Liver (tissue), 9 donors: ENCODE data around the gene NELL1. TPM values are rescaled to one million over a fixed set of nuclear protein-coding genes. Genes with fewer than 3 reads are reported as not detected.

Experiments used
- DNase-seq: peaks from one replicate; pipeline ENCODE4 v3.0.0-alpha.2; 2017; ENCODE audit warnings: low spot score
- H3K27ac ChIP-seq, 2 donors: one replicate each; pipeline ENCODE4 v1.7.0; 2013; ENCODE audit warnings: inconsistent platforms in 2 of 2, low read length in 2 of 2, control low read depth in 1 of 2, low read depth in 1 of 2, mild to moderate bottlenecking in 1 of 2
- H3K27me3 ChIP-seq, 4 donors: one replicate each; pipeline versions ENCODE4 v1.6.1 to v1.7.0; 2013; ENCODE audit warnings: low read length in 3 of 4, inconsistent platforms in 1 of 4, mild to moderate bottlenecking in 1 of 4, moderate library complexity in 1 of 4; ENCODE audit not compliant: control insufficient read depth in 4 of 4, insufficient read depth in 4 of 4
- H3K36me3 ChIP-seq, 4 donors: one replicate each; pipeline versions ENCODE4 v1.6.1 to v1.7.0; 2013; ENCODE audit warnings: low read length in 3 of 4, mild to moderate bottlenecking in 3 of 4, low read depth in 1 of 4, moderate library complexity in 1 of 4; ENCODE audit not compliant: control insufficient read depth in 4 of 4, insufficient read depth in 3 of 4
- H3K4me1 ChIP-seq, 4 donors: one replicate each; pipeline versions ENCODE4 v1.6.1 to v1.7.0; 2013; ENCODE audit warnings: low read length in 3 of 4, mild to moderate bottlenecking in 3 of 4, moderate library complexity in 1 of 4; ENCODE audit not compliant: control insufficient read depth in 4 of 4, insufficient read depth in 4 of 4
- H3K4me3 ChIP-seq, 3 donors: one replicate each; pipeline versions ENCODE4 v1.6.1 to v1.7.0; 2013; ENCODE audit warnings: low read length in 3 of 3, control low read depth in 1 of 3, low read depth in 1 of 3, mild to moderate bottlenecking in 1 of 3
- H3K9ac ChIP-seq, 2 donors: one replicate each; pipeline ENCODE4 v1.7.0; 2013; ENCODE audit warnings: low read length in 2 of 2, mild to moderate bottlenecking in 2 of 2, moderate library complexity in 2 of 2, control low read depth in 1 of 2, low read depth in 1 of 2
- H3K9me3 ChIP-seq, 4 donors: one replicate each; pipeline versions ENCODE4 v1.6.1 to v1.7.0; 2013; ENCODE audit warnings: low read length in 3 of 4; ENCODE audit not compliant: control insufficient read depth in 4 of 4
- EGR1 ChIP-seq, 2 donors: IDR thresholded peaks; 2 replicates each; pipeline ENCODE4 v1.6.1; 2016 to 2018; ENCODE audit warnings: antibody characterized with exemption in 2 of 2, low read depth in 2 of 2
- FOXA1 ChIP-seq: IDR thresholded peaks from 2 replicates; pipeline ENCODE4 v1.6.1; 2016; ENCODE audit warnings: antibody characterized with exemption
- FOXA2 ChIP-seq: IDR thresholded peaks from 2 replicates; pipeline ENCODE4 v1.6.1; 2016; ENCODE audit warnings: antibody characterized with exemption
- GABPA ChIP-seq, 2 donors: IDR thresholded peaks in 1 of 2; conservative IDR thresholded peaks in 1 of 2; 2 replicates each; pipeline ENCODE4 v1.6.1; 2016; ENCODE audit warnings: antibody characterized with exemption in 2 of 2, mild to moderate bottlenecking in 1 of 2, moderate library complexity in 1 of 2
- HNF4A ChIP-seq, 2 donors: conservative IDR thresholded peaks; 2 replicates each; pipeline ENCODE4 v1.6.1; 2016; ENCODE audit warnings: antibody characterized with exemption in 2 of 2, mild to moderate bottlenecking in 2 of 2
- HNF4G ChIP-seq: IDR thresholded peaks from 2 replicates; pipeline ENCODE4 v1.6.1; 2016; ENCODE audit warnings: antibody characterized with exemption
- NR2F2 ChIP-seq: IDR thresholded peaks from 2 replicates; pipeline ENCODE4 v1.6.1; 2016; ENCODE audit warnings: antibody characterized with exemption
- RAD21 ChIP-seq, 2 donors: IDR thresholded peaks; 2 replicates each; pipeline ENCODE4 v1.6.1; 2016; ENCODE audit warnings: antibody characterized with exemption in 2 of 2, mild to moderate bottlenecking in 2 of 2
- TAF1 ChIP-seq: conservative IDR thresholded peaks from 2 replicates; pipeline ENCODE4 v1.6.1; 2016; ENCODE audit warnings: antibody characterized with exemption, mild to moderate bottlenecking
- WGBS: extraction: QIAGEN DNeasy Blood & Tissue Kit; methylation state at CpG from one replicate; pipeline ENCODE4 v1.1.7; 2013; 5-methylcytosine and 5-hydroxymethylcytosine counted together
- polyA plus RNA-seq, 2 donors: library from polyadenylated mRNA; stranded (reverse) in 1 of 2; unstranded in 1 of 2; fragments of 200-250 nt in 1 of 2; fragments of >200 nt in 1 of 2; fragmentation: Nextera tagmentation in 1 of 2; extraction: Ambion mirVana in 1 of 2; gene quantifications; one replicate each; pipeline versions ENCODE4 v1.2.1 to v1.2.3, GENCODE V29; 2013 to 2015
- total RNA-seq, 2 donors: library from RNA; depleted of rRNA; stranded (reverse); fragments of >200 nt; gene quantifications; one replicate each; pipeline ENCODE4 v1.2.3, GENCODE V29; 2014
- TF ChIP-seq, protein P1 (sequence below): IDR thresholded peaks from 2 replicates; pipeline ENCODE4 v1.6.1; 2016; ENCODE audit warnings: antibody characterized with exemption
- TF ChIP-seq, protein P2 (sequence below): IDR thresholded peaks from 2 replicates; pipeline ENCODE4 v1.6.1; 2016; ENCODE audit warnings: antibody characterized with exemption
- TF ChIP-seq, protein P3 (sequence below): IDR thresholded peaks from 2 replicates; pipeline ENCODE4 v1.6.1; 2016; ENCODE audit warnings: antibody characterized with exemption
- TF ChIP-seq, protein P4 (sequence below): IDR thresholded peaks from 2 replicates; pipeline ENCODE4 v1.6.1; 2016; ENCODE audit warnings: antibody characterized with exemption, mild to moderate bottlenecking
- donor health status: healthy.
- donor health status: healthy.
- donor health status: healthy.
- donor health status: healthy.
- donor health status: healthy.

NELL1 gene
- total and polyA plus RNA-seq, 4 donors = not detected

DNA sequence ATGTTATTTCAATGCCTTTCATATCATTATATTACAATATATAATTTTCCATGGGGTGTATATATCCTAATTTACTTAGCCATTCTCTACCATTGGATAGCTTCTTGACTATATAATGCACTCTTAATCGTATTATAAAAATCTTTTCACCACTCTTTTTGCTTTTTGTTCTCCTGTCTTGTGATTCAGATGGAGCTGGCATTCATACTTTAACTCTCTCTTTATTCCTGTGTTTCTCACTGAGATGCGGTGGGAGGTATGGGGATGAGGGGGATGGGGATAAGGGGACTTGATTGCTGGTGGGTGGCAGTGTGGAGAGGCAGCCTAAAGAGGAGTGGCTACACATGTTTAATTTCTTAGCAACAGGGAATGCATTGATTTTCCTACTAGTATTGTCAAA, 105.9 kb downstream of the NELL1 start:
- H3K36me3 ChIP-seq = no peaks in the 10 kb centered on the region
- H3K4me3 ChIP-seq = no peak overlapping the region
- H3K4me1 ChIP-seq = no peaks in the 10 kb centered on the region
- TF ChIP-seq TAF1 = no peak
- TF ChIP-seq HNF4G = no peak
- no peak for TF ChIP-seq FOXA1
- TF ChIP-seq GABPA (IDR thresholded peaks at IDR 0.05 in 1 of 2, conservative IDR thresholded peaks at IDR 0.05 in 1 of 2) = no peak
- WGBS = 60% methylated on average over 2 of the region's 2 CpGs
- no peak for DNase-seq
- no peaks in the 10 kb centered on the region for H3K9me3 ChIP-seq
- no peak overlapping the region for H3K9ac ChIP-seq
- H3K27ac ChIP-seq = no peak overlapping the region
- no peaks in the 10 kb centered on the region for H3K27me3 ChIP-seq

DNA sequence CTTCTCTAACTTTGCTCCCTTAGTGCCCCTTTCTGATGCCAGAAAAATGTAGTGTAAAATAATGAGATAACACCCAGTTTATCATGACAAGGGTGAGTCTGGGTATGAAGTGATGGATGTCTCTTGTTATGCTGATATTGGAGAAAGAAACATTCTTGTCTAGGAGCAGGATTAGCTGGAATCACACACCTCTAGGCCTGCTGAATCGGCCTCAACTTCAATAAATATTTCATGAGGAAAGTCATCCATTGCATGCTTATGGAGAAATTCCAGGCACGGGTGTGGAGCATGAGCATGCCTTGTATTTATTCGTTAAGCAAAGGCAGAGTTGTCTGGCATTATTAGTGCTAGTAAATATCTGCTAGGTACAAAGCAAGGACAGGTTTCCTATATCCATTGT, 113.4 kb downstream of the NELL1 start:
- Histone ChIP-seq H3K4me3 (no peak overlapping the region), H3K9me3 (no peaks in the 10 kb centered on the region)
- WGBS = 50% methylated on average over 3 of the region's 3 CpGs

More for the DNA sequence above, 113.4 kb downstream of the NELL1 start:
- no peak overlapping the region for H3K9ac ChIP-seq
- DNase-seq = no peak
- peaks cover 0 to 3% (median 0%) of the 10 kb centered on the region in 4 donors for H3K27me3 ChIP-seq
- no peaks in the 10 kb centered on the region for H3K4me1 ChIP-seq
- no peak overlapping the region for H3K27ac ChIP-seq
- H3K36me3 ChIP-seq = no peaks in the 10 kb centered on the region
- TF ChIP-seq NR2F2 (no peak), HNF4A (conservative IDR thresholded peaks at IDR 0.05) (no peak), EGR1 (IDR thresholded peaks at IDR 0.05; ENCODE audit: low read depth in 2 of 2) (no peak), RAD21 (IDR thresholded peaks at IDR 0.05) (no peak), FOXA2 (no peak)
- TF ChIP-seq, protein P1, sequence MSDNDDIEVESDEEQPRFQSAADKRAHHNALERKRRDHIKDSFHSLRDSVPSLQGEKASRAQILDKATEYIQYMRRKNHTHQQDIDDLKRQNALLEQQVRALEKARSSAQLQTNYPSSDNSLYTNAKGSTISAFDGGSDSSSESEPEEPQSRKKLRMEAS = no peak
- TF ChIP-seq, protein P2, sequence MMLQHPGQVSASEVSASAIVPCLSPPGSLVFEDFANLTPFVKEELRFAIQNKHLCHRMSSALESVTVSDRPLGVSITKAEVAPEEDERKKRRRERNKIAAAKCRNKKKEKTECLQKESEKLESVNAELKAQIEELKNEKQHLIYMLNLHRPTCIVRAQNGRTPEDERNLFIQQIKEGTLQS = no peak
- TF ChIP-seq, protein P3, sequence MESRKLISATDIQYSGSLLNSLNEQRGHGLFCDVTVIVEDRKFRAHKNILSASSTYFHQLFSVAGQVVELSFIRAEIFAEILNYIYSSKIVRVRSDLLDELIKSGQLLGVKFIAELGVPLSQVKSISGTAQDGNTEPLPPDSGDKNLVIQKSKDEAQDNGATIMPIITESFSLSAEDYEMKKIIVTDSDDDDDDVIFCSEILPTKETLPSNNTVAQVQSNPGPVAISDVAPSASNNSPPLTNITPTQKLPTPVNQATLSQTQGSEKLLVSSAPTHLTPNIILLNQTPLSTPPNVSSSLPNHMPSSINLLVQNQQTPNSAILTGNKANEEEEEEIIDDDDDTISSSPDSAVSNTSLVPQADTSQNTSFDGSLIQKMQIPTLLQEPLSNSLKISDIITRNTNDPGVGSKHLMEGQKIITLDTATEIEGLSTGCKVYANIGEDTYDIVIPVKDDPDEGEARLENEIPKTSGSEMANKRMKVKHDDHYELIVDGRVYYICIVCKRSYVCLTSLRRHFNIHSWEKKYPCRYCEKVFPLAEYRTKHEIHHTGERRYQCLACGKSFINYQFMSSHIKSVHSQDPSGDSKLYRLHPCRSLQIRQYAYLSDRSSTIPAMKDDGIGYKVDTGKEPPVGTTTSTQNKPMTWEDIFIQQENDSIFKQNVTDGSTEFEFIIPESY = no peak
- TF ChIP-seq, protein P4, sequence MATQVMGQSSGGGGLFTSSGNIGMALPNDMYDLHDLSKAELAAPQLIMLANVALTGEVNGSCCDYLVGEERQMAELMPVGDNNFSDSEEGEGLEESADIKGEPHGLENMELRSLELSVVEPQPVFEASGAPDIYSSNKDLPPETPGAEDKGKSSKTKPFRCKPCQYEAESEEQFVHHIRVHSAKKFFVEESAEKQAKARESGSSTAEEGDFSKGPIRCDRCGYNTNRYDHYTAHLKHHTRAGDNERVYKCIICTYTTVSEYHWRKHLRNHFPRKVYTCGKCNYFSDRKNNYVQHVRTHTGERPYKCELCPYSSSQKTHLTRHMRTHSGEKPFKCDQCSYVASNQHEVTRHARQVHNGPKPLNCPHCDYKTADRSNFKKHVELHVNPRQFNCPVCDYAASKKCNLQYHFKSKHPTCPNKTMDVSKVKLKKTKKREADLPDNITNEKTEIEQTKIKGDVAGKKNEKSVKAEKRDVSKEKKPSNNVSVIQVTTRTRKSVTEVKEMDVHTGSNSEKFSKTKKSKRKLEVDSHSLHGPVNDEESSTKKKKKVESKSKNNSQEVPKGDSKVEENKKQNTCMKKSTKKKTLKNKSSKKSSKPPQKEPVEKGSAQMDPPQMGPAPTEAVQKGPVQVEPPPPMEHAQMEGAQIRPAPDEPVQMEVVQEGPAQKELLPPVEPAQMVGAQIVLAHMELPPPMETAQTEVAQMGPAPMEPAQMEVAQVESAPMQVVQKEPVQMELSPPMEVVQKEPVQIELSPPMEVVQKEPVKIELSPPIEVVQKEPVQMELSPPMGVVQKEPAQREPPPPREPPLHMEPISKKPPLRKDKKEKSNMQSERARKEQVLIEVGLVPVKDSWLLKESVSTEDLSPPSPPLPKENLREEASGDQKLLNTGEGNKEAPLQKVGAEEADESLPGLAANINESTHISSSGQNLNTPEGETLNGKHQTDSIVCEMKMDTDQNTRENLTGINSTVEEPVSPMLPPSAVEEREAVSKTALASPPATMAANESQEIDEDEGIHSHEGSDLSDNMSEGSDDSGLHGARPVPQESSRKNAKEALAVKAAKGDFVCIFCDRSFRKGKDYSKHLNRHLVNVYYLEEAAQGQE = no peak
